Measurements from ENCODE around the gene MAGEB10.
"Not testable (repeated sequence)": the region's sequence is repeated elsewhere in the genome, so short reads cannot be mapped to it uniquely, and the experiment has no call there.

MAGEB10 gene

GRCh38 chrX:27807690-27808089, at the start of gene MAGEB10:
Gene MAGEB10, plus strand, starts transcription at chrX:27807990. Its CDS starts 13,317 bp downstream, at chrX:27821307.
- no peak for DNase-seq

DNA sequence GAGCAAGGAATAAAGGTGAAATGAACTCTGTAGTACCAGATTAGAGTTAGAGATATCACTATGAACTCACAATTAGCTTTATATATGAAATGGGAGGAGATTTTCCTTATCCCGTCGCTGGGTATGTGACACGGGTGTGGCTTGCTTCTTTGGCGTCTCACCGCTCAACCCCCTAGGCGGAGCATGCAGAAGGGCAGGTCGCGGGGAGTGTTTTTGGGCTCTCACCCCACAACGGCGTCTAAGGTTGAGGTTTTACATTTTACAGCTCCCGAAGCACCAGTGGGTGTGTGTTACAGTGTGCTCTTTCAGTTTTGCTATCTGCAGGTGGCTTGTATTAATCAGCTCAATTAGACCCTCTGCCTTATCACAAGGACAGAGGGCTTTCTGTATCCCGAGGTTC, 42.1 kb upstream of the MAGEB10 start:
- DNase-seq, result no peak

DNA sequence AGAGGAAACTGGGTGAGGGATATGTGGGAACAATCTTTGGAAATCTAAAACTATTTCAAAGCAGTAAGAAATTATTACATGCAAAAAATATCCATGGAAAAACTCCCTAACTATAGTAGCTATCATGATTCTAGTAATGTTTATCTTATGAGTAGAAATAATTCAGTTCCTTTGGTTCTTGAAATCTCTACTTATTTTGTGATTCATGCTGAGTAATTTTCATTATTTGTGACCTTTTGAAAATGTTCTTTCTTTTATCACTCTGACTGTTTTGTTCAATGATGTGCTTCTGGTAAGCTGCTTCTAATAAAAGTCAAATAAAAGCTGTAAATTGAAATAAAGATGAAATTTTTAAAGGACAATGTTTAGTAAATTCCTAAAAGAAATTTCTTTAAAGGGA, 40.4 kb upstream of the MAGEB10 start:
- no peak for DNase-seq

GRCh38 chrX:27775984-27776383, 31.8 kb upstream of the MAGEB10 start:
- no peak for DNase-seq

DNA sequence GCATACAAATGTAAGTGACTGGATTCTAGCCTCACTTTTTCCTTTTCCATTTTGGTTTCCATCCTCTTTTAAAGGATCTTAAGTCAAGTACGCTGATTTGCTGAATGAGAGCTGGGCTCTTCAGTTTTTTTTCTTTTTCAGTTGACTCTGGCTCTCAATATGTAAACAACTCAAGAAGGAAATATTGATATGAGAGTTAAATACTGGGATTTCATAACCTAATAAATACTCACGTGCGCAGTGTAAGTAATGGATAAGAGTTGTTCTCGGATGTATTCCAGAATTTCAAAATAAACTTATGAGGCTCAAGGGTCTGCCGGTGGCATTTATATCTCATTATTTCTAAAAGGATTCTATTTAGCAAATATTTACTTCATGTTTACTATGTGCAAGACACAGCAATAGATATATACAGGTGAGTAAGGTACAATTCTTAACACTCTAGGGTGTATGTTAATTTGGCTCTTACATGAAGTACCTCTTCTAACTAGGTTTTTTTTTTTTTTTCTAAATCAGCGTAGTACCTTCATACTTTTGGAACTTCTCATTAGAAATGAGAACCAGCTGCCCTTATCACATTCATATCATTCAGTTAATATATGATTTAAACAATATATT, 11.0 kb upstream of the MAGEB10 start:
- DNase-seq, result no peak

DNA sequence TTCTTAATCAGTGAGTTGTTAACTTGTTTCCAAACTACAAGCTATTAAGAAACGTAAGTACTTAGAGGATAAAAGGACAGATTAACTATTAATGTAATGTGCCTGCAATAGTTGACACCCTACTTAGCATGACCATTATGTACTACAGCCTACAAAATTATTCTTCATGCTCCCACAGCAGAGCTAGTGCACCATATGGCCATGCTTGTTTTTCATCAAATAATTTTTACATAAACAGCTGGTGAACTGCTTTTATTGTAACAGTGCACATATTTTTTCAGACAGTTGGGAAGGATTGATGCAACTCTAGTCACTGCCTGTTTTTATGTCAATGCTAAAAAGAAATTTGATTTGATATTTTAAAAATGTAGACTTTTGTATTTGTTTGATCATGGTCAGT, 10.2 kb upstream of the MAGEB10 start:
- no peak for DNase-seq

GRCh38 chrX:27808226-27808625, 436 bp downstream of the MAGEB10 start:
- no peak for DNase-seq

GRCh38 chrX:27808991-27809859, 1.4 kb downstream of the MAGEB10 start:
- not testable (repeated sequence) for DNase-seq

- no peak for DNase-seq
Observed at GRCh38 chrX:27815209-27815608, 7.4 kb downstream of the MAGEB10 start.

DNA sequence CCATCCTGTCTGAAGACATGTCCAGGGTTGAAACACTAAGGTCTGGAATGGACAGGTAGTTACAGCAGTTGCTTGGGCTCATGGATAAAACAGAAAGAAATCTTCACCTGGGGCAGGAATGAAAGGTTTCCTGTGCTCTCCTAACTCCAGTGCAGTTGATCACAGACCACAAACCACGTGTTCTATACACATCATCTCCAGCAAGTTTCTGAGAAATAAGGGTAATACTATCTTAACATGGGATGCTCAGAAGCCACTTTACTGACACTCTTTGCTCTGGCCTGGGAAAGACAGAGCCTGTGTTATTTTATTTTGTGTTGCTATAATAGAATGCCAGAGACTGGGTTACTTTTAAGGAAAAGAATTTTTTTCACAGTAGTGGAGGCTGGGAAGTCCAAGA, 16.0 kb downstream of the MAGEB10 start:
- DNase-seq, result no peak

GRCh38 chrX:27838185-27838584, 30.4 kb downstream of the MAGEB10 start:
- no peak for DNase-seq

DNA sequence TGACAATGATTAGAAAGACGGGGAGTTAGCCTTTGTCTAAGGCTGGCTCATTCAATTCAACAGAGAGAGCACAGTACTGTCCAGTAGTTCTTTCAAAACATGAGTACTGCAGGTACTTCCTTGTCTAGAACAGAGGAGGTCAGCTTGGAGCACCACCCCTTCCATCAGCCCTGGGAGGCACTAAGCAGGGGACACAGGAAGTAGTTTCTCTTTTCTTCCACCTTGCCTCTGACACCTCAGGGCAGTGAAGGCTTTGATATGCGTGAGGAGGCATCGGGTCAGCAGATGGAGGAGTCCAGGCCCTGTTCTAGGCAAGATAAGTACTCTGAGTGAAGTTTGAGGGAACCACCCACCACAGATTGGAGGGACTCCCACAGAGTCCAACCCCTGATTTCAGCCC, 33.1 kb downstream of the MAGEB10 start:
- no peak for DNase-seq

GRCh38 chrX:27842859-27843258, 35.1 kb downstream of the MAGEB10 start:
- DNase-seq, result no peak

DNA sequence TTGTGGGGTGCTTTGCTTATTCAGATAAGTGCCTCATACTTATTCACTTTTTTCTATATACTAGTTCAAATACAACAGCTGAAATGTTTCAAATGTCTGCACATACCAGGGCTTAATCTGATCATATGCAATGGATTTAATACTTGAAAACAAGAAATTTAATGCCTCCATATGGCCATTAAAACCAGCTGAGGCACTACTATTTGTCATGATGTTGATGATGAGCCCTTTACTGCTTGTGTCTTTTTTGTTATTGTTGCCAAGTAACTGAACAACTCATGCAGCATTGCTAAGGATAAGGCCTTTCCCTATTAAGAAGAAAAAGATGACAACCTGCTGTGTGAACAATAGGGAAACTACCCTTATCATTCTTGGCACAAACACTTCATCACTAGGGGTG, 52.5 kb downstream of the MAGEB10 start:
- DNase-seq, result no peak

GRCh38 chrX:27863809-27864208, 56.0 kb downstream of the MAGEB10 start:
- DNase-seq, result no peak

All from activated CD4-positive, alpha-beta T cell treated with anti-CD3 and anti-CD28 coated beads, Interleukin-2, Interleukin-6, amounts not matched to agents 100 ng/mL and 50 ng/mL, durations not matched to agents 16 hours and 8 hours (primary cell).